ENCODE measurements around the gene MRPL14.

MRPL14 gene

GRCh38 chr6:44084231-44085014, 42.8 kb downstream of the MRPL14 start:
- Histone ChIP-seq H3K9me3 (no peaks in the 10 kb centered on the region), H3K4me3 (ENCODE audit: low read depth, low read length) (0 out of 2 replicates have a peak overlapping the region, but pooled peaks have one; percentile 8), H3K4me1 (peaks cover 30% of the 10 kb centered on the region), H3K36me3 (no peaks in the 10 kb centered on the region; the same call in 1 of the 2 replicates), H3K27me3 (no peaks in the 10 kb centered on the region)
- TF ChIP-seq, protein P1, sequence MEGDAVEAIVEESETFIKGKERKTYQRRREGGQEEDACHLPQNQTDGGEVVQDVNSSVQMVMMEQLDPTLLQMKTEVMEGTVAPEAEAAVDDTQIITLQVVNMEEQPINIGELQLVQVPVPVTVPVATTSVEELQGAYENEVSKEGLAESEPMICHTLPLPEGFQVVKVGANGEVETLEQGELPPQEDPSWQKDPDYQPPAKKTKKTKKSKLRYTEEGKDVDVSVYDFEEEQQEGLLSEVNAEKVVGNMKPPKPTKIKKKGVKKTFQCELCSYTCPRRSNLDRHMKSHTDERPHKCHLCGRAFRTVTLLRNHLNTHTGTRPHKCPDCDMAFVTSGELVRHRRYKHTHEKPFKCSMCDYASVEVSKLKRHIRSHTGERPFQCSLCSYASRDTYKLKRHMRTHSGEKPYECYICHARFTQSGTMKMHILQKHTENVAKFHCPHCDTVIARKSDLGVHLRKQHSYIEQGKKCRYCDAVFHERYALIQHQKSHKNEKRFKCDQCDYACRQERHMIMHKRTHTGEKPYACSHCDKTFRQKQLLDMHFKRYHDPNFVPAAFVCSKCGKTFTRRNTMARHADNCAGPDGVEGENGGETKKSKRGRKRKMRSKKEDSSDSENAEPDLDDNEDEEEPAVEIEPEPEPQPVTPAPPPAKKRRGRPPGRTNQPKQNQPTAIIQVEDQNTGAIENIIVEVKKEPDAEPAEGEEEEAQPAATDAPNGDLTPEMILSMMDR (IDR thresholded peaks at IDR 0.05; ENCODE audit: low read depth, low read length), result no peak
- no peak for DNase-seq

DNA sequence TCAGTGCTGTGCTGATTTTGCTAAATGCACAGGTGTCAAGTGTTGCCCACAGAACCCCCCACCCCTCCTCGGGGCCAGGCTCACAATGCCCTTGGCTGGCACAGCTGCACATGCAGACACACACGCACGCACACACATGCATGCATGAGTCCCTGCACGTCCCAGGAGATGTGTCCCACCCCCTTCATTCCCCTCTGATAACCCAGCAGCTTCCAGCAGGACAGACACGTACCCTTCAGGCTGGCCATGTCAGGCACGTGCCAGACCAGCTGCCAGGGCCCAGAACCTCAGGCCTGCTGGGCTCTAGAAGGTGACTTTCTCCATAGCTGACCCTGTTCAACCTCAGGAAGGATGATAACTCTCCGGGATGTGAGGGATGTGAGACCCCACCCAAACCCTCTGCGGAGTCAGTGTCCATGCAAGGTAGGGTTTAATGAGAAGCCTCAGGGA, 44.4 kb downstream of the MRPL14 start:
- TF ChIP-seq, protein P1 (IDR thresholded peaks at IDR 0.05; ENCODE audit: low read depth, low read length), result no peak
- H3K36me3 ChIP-seq, result no peaks in the 10 kb centered on the region
- H3K4me1 ChIP-seq, result peaks cover 36% of the 10 kb centered on the region
- H3K4me3 ChIP-seq (ENCODE audit: low read depth, low read length), result peak overlapping the region; percentile 21
- no peaks in the 10 kb centered on the region for H3K27me3 ChIP-seq
- no peaks in the 10 kb centered on the region for H3K9me3 ChIP-seq
- peak; percentile 76 for DNase-seq

DNA sequence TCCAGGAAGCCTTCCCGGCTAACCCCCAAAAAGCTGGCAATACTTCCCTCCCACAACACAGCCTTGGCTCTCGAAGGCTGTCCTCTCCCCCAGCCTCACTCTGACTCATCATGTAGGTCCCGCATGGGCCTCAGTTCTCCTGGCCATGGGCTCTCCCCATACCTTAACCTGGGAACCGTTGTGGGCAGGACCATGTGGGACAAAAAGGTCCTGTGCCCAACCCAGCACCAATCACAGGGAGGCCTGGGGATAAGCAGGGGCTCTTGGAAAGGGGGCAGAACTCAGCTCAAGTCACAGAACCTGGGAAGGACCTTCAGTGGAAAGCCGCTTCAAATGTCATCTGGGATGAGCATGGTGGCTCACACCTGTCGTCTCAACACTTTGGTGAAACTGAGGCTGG, 45.5 kb downstream of the MRPL14 start:
- Histone ChIP-seq H3K36me3 (no peaks in the 10 kb centered on the region), H3K27me3 (no peaks in the 10 kb centered on the region), H3K4me3 (ENCODE audit: low read depth, low read length) (no peak overlapping the region), H3K9me3 (no peaks in the 10 kb centered on the region), H3K4me1 (peaks cover 31% of the 10 kb centered on the region)
- TF ChIP-seq, protein P1 (IDR thresholded peaks at IDR 0.05; ENCODE audit: low read depth, low read length), result no peak
- no peak for DNase-seq

GRCh38 chr6:44080561-44081521, 46.4 kb downstream of the MRPL14 start:
- TF ChIP-seq, protein P1 (IDR thresholded peaks at IDR 0.05; ENCODE audit: low read depth, low read length), result no peak
- Histone ChIP-seq H3K9me3 (no peaks in the 10 kb centered on the region), H3K36me3 (no peaks in the 10 kb centered on the region), H3K4me1 (peaks cover 36% of the 10 kb centered on the region), H3K27me3 (no peaks in the 10 kb centered on the region), H3K4me3 (ENCODE audit: low read depth, low read length) (no peak overlapping the region)
- no peak for DNase-seq

GRCh38 chr6:44079672-44080071, 47.6 kb downstream of the MRPL14 start:
- H3K4me1 ChIP-seq, result peaks cover 47% of the 10 kb centered on the region
- no peaks in the 10 kb centered on the region for H3K9me3 ChIP-seq
- no peaks in the 10 kb centered on the region for H3K27me3 ChIP-seq
- DNase-seq, result no peak
- no peaks in the 10 kb centered on the region for H3K36me3 ChIP-seq
- no peak overlapping the region for H3K4me3 ChIP-seq (ENCODE audit: low read depth, low read length)
- TF ChIP-seq, protein P1 (IDR thresholded peaks at IDR 0.05; ENCODE audit: low read depth, low read length), result no peak

All from BE2C (cell line).